ENCODE results near the gene USP8. TPM values are rescaled to one million over a fixed set of nuclear protein-coding genes. Genes with fewer than 3 reads are reported as not detected.
"Not testable (repeated sequence)": the region's sequence is repeated elsewhere in the genome, so short reads cannot be mapped to it uniquely, and the experiment has no call there.

The USP8 gene
- total RNA-seq: 43.4 TPM

GRCh38 chr15:50424066-50424890, at the start of gene USP8:
Gene USP8 (plus strand): TSS chr15:50424405. CDS start chr15:50439074, 14,669 bp downstream.
- peak; percentile 99 for ATAC-seq

- no peak for ATAC-seq
Observed at GRCh38 chr15:50377867-50378751, 46.1 kb upstream of the USP8 start.

GRCh38 chr15:50378776-50379175, 45.4 kb upstream of the USP8 start:
- ATAC-seq: no peak

GRCh38 chr15:50379413-50379812, 44.8 kb upstream of the USP8 start:
- ATAC-seq: not testable (repeated sequence)

GRCh38 chr15:50380089-50380488, 44.1 kb upstream of the USP8 start:
- ATAC-seq: no peak

- no peak for ATAC-seq
Observed at GRCh38 chr15:50381438-50381837, 42.8 kb upstream of the USP8 start.

- not testable (repeated sequence) for ATAC-seq
Observed at GRCh38 chr15:50382408-50382807, 41.8 kb upstream of the USP8 start.

GRCh38 chr15:50390554-50391264, 33.5 kb upstream of the USP8 start:
- peak; percentile 67 for ATAC-seq

- ATAC-seq: not testable (repeated sequence)
Observed at GRCh38 chr15:50391561-50391960, 32.6 kb upstream of the USP8 start.

GRCh38 chr15:50411870-50412269, 12.3 kb upstream of the USP8 start:
- ATAC-seq: no peak

GRCh38 chr15:50414624-50415023, 9.6 kb upstream of the USP8 start:
- no peak for ATAC-seq

- no peak for ATAC-seq
Observed at GRCh38 chr15:50415752-50416404, 8.3 kb upstream of the USP8 start.

- ATAC-seq: no peak
Observed at GRCh38 chr15:50416890-50417289, 7.3 kb upstream of the USP8 start.

GRCh38 chr15:50418041-50418583, 6.1 kb upstream of the USP8 start:
- peak; percentile 10 for ATAC-seq

GRCh38 chr15:50425219-50425618, 1.0 kb downstream of the USP8 start:
- no peak for ATAC-seq

- ATAC-seq: not testable (repeated sequence)
Observed at GRCh38 chr15:50425678-50426246, 1.6 kb downstream of the USP8 start.

GRCh38 chr15:50426428-50426827, 2.2 kb downstream of the USP8 start:
- no peak for ATAC-seq

GRCh38 chr15:50431204-50431603, 7.0 kb downstream of the USP8 start:
- ATAC-seq: no peak

GRCh38 chr15:50432230-50432629, 8.0 kb downstream of the USP8 start:
- no peak for ATAC-seq

GRCh38 chr15:50435772-50436171, 11.6 kb downstream of the USP8 start:
- ATAC-seq: no peak

GRCh38 chr15:50438251-50438650, 14.0 kb downstream of the USP8 start:
- ATAC-seq: no peak

- ATAC-seq: no peak
Observed at GRCh38 chr15:50440932-50441331, 16.7 kb downstream of the USP8 start.

All from esophagus mucosa (tissue), 1 donor.